Stimulated activated CD8-positive, alpha-beta memory T cell treated with anti-CD3 and anti-CD28 coated beads, Interleukin-7, amount 100 ng/mL, for 4 hours (primary cell): ENCODE measurements around the gene FN3KRP.
"Not testable (repeated sequence)": the region's sequence is repeated elsewhere in the genome, so short reads cannot be mapped to it uniquely, and the experiment has no call there.

ENCODE experiments used
- DNase-seq, 2 donors: peaks; one replicate each; pipeline ENCODE4 v3.0.0-alpha.2; 2020; ENCODE audit warnings: low read depth in 2 of 2

Gene FN3KRP

GRCh38 chr17:82744736-82745135, 28.2 kb downstream of the FN3KRP start:
- DNase-seq = not testable (repeated sequence)

GRCh38 chr17:82745524-82745923, 29.0 kb downstream of the FN3KRP start:
- DNase-seq = no peak

- DNase-seq = no peak
Observed at GRCh38 chr17:82748756-82749155, 32.2 kb downstream of the FN3KRP start.

- no peak for DNase-seq
Observed at GRCh38 chr17:82750241-82750908, 33.9 kb downstream of the FN3KRP start.

GRCh38 chr17:82751171-82751570, 34.7 kb downstream of the FN3KRP start:
- DNase-seq = peak in 1 of 2 donors; percentile 61

- DNase-seq = peak; percentile 62 to 84
Observed at GRCh38 chr17:82751571-82752370, 35.3 kb downstream of the FN3KRP start, which contains the start of gene TBCD. TBCD (plus strand) TSS chr17:82752065; CDS start chr17:82752194, 129 bp downstream.

GRCh38 chr17:82752371-82753200, 36.1 kb downstream of the FN3KRP start:
- no peak for DNase-seq

GRCh38 chr17:82753201-82753464, 36.6 kb downstream of the FN3KRP start:
- no peak for DNase-seq

- DNase-seq = no peak
Observed at GRCh38 chr17:82754297-82755208, 38.0 kb downstream of the FN3KRP start.

GRCh38 chr17:82756166-82756565, 39.7 kb downstream of the FN3KRP start:
- no peak for DNase-seq

- no peak for DNase-seq
Observed at GRCh38 chr17:82765371-82765770, 48.9 kb downstream of the FN3KRP start.

- no peak for DNase-seq
Observed at GRCh38 chr17:82767041-82767754, 50.7 kb downstream of the FN3KRP start.

GRCh38 chr17:82769041-82769440, 52.5 kb downstream of the FN3KRP start:
- DNase-seq = no peak

- DNase-seq = no peak
Observed at GRCh38 chr17:82772026-82772425, 55.5 kb downstream of the FN3KRP start.

GRCh38 chr17:82774456-82774855, 58.0 kb downstream of the FN3KRP start:
- not testable (repeated sequence) for DNase-seq

- DNase-seq = no peak
Observed at GRCh38 chr17:82775001-82775823, 58.7 kb downstream of the FN3KRP start.

- DNase-seq = no peak
Observed at GRCh38 chr17:82776454-82776853, 59.9 kb downstream of the FN3KRP start.
